ENCODE results near the gene TPCN2.

GRCh38 chr11:69037074-69037473 is 11.7 kb upstream of the TPCN2 start:
- TF ChIP-seq POLR2A (IDR thresholded peaks at IDR 0.05; ENCODE audit: low read depth): no peak
- no peak for TF ChIP-seq CTCF (IDR thresholded peaks at IDR 0.05)

All from esophagus muscularis mucosa (tissue), 3 donors.